Pancreas (tissue), 10 donors: Measurements from ENCODE around the gene MAPKBP1. TPM values are rescaled to one million over a fixed set of nuclear protein-coding genes. Genes with fewer than 3 reads are reported as not detected.

Experiments used
- ATAC-seq, 4 donors: fragments of 200-7000 bp; cut with Tn5 transposase; one replicate each; pipeline versions ENCODE4 v1.8.0 to v1.9.1; 2020; ENCODE audit warnings: mild to moderate bottlenecking in 4 of 4, moderate library complexity in 4 of 4
- DNase-seq, 6 donors: peaks; one replicate each; pipeline ENCODE4 v3.0.0-alpha.2; 2020
- FAIRE-seq: peaks from 2 replicates; lab custom pipeline; 2012; peaks lifted over from hg19 to GRCh38; lab: Jason Lieb, UNC
- H3K27ac ChIP-seq, 4 donors: fragments of 200-600 bp; sonication (generic); 1 replicate in 3 of 4; 2 replicates in 1 of 4; pipeline versions ENCODE4 v1.5.0 to v1.8.0; 2020
- H3K27me3 ChIP-seq, 4 donors: fragments of 200-600 bp; one replicate each; pipeline ENCODE4 v1.8.0; 2021
- H3K36me3 ChIP-seq, 3 donors: fragments of 200-600 bp; sonication (generic) in 1 of 3; one replicate each; pipeline versions ENCODE4 v1.5.0 to v1.8.0; 2020 to 2021
- H3K4me1 ChIP-seq, 3 donors: fragments of 200-600 bp; one replicate each; pipeline ENCODE4 v1.8.0; 2021
- H3K4me3 ChIP-seq, 4 donors: fragments of 200-600 bp; sonication (generic) in 2 of 4; one replicate each; pipeline versions ENCODE4 v1.5.0 to v1.8.0; 2020 to 2021
- H3K9me3 ChIP-seq, 4 donors: fragments of 200-600 bp; one replicate each; pipeline ENCODE4 v1.8.0; 2021
- WGBS, 2 donors: extraction: QIAGEN DNeasy Blood & Tissue Kit; methylation state at CpG; one replicate each; pipeline ENCODE4 v1.1.7; 2013; 5-methylcytosine and 5-hydroxymethylcytosine counted together
- intact Hi-C, 3 donors: fragments of 100-400 bp; cut with DNase I; formaldehyde crosslinking; loops; one replicate each; pipeline versions ENCODE4 v1.11.1 to v1.14.2; 2022
- polyA plus RNA-seq, 2 donors: library from polyadenylated mRNA; stranded (reverse); fragments of 200-250 nt; gene quantifications; one replicate each; pipeline ENCODE4 v1.2.3, GENCODE V29; 2013
- total RNA-seq, 6 donors: library from RNA; stranded (reverse); fragmentation: NEBNext Ultra II Directional in 4 of 6; extraction: Animal tissue kit (Norgen Biotek cat#: 25700) in 4 of 6; gene quantifications; one replicate each; pipeline versions ENCODE4 v1.2.1 to v1.2.4, GENCODE V29; 2021 to 2023
- TF ChIP-seq, protein P1 (sequence below), 4 donors: fragments of 200-600 bp; sonication (generic) in 3 of 4; IDR thresholded peaks; one replicate each; pipeline versions ENCODE4 v1.5.0 to v1.8.0; 2021; ENCODE audit warnings: antibody characterized with exemption in 4 of 4
- donor health status: healthy with polysubstance abuse.
- donor health status: DM: no; HTN: no; CAD: no; lungs with moderate emphysema.
- donor health status: DM: no; HTN: no; CAD: no.
- donor health status: control.
- donor health status: control.
- donor health status: Bipolar disorder and iron deficiency.
- donor health status: DM: yes; HTN: yes; CAD: no.
- donor health status: DM: no; HTN: no; CAD: no.
- donor health status: DM: no; HTN: no; CAD: no.
- donor health status: DM: yes; HTN: yes; CAD: no.

The MAPKBP1 gene
- total and polyA plus RNA-seq, 8 donors, result 5.3 to 19.2 (median 8.9) TPM

DNA sequence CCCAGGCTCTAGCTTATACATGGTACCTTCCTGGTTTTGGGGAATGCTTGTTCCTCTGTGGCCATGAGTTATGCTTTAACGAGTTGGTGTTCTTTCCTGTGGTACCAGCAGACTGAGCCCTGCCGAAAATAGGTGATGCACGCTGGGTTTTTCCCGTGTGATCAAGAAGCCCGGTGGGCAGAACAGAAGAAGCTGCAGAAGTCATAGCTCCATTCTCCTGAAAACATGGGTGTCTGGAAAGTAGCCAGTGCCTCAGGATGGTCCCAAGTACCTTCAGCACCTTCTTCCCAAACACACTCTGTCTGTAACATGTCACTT lies 25.2 kb downstream of the MAPKBP1 start:
- no peak overlapping the region for H3K4me3 ChIP-seq
- H3K27me3 ChIP-seq, result no peaks in the 10 kb centered on the region
- DNase-seq (no peak), ATAC-seq (no peak), FAIRE-seq (no peak)
- intact Hi-C loops, result no loop called here
- H3K9me3 ChIP-seq, result no peaks in the 10 kb centered on the region
- H3K4me1 ChIP-seq, result no peaks in the 10 kb centered on the region
- TF ChIP-seq, protein P1, sequence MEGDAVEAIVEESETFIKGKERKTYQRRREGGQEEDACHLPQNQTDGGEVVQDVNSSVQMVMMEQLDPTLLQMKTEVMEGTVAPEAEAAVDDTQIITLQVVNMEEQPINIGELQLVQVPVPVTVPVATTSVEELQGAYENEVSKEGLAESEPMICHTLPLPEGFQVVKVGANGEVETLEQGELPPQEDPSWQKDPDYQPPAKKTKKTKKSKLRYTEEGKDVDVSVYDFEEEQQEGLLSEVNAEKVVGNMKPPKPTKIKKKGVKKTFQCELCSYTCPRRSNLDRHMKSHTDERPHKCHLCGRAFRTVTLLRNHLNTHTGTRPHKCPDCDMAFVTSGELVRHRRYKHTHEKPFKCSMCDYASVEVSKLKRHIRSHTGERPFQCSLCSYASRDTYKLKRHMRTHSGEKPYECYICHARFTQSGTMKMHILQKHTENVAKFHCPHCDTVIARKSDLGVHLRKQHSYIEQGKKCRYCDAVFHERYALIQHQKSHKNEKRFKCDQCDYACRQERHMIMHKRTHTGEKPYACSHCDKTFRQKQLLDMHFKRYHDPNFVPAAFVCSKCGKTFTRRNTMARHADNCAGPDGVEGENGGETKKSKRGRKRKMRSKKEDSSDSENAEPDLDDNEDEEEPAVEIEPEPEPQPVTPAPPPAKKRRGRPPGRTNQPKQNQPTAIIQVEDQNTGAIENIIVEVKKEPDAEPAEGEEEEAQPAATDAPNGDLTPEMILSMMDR (IDR thresholded peaks at IDR 0.05), result no peak
- H3K27ac ChIP-seq, result no peak overlapping the region
- H3K36me3 ChIP-seq, result no peaks in the 10 kb centered on the region
- 80 to 81% methylated on average over 5 of the region's 5 CpGs for WGBS, 2 donors

DNA sequence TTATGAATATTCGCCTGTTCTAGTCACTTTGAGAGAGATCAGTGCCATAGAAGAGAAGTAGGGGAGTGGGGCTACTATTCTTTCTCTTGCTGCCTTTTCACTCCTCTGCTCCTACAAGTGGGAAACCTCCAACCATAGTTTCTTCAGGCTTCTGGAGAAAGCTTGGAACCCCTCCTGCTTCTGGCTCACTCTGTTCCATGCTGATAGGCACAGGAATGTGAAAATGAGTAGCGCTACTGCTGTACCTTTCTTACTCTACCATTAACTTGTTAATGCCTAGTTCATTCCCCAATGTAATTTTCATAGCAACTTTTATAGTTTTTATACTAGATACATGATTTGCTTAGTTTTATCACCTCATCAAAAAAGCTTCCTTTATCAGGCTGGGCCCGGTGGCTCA lies 26.9 kb downstream of the MAPKBP1 start:
- 88 to 93% methylated on average over 3 of the region's 3 CpGs for WGBS, 2 donors
- DNase-seq, result no peak
- Histone ChIP-seq H3K27me3 (no peaks in the 10 kb centered on the region), H3K9me3 (no peaks in the 10 kb centered on the region), H3K4me3 (no peak overlapping the region), H3K36me3 (no peaks in the 10 kb centered on the region), H3K4me1 (no peaks in the 10 kb centered on the region), H3K27ac (no peak overlapping the region)
- no peak for FAIRE-seq
- no peak for ATAC-seq
- TF ChIP-seq, protein P1 (IDR thresholded peaks at IDR 0.05), result no peak
- intact Hi-C loops, result loop anchor here in 1 of 3 donors (10.0 kb wide), 1 partner anchor 196 kb away; no protein-coding TSS in a partner anchor

DNA sequence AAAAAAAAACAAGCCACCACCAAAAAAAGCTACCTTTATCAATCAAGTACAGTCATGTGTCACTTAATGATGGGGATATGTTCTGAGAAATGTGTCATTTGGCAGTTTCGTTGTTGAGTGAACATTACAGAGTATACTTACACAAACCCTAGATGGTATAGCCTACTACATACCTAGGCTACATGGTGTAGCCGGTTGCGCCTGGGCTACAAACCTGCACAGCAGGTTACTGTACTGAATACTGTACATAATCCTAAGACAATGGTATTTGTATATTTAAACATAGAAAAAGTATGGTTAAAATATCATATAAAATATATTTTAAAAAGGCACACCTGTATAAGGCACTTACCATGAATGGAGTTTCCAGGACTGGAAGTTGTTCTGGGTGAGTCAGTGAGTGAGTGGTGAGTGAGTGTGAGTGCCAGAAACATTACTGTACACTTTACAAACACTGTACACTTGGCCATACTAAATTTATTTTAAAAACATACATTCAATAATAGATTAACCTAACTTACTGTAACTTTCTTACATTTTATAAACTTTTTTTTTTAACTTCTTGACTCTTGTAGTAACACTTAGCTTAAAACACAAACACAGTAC lies 27.7 kb downstream of the MAPKBP1 start:
- 92 to 93% methylated on average over 3 of the region's 3 CpGs for WGBS, 2 donors

DNA sequence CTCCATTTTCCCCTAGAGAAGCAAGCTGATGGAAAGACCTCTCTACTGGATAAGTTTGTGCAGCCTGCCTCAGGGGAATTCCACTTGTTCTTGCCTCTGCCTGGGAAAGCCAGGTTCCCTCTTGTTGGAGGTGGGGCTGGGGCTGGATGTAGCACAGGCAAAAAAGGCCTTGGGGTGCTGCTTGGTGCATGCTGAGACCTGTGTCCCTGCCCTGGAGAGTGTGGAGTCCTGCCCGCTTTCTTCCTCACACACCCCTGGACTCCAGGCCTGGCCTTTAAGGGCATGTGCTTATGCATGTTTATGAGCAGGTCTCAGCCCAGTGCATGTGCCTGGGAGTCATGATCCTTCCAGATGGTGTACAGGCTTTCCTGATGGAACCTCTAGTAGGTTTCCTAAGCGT lies 30.1 kb downstream of the MAPKBP1 start:
- Histone ChIP-seq H3K4me3 (no peak overlapping the region), H3K27ac (no peak overlapping the region), H3K27me3 (no peaks in the 10 kb centered on the region), H3K9me3 (no peaks in the 10 kb centered on the region), H3K36me3 (no peaks in the 10 kb centered on the region), H3K4me1 (no peaks in the 10 kb centered on the region)
- no peak for DNase-seq
- TF ChIP-seq, protein P1 (IDR thresholded peaks at IDR 0.05), result no peak
- intact Hi-C loops, result loop anchor here in 1 of 3 donors (10.0 kb wide), 1 partner anchor 200 kb away; no protein-coding TSS in a partner anchor
- ATAC-seq, result no peak
- FAIRE-seq, result no peak
- WGBS, 2 donors, result 92 to 100% methylated on average over 2 of the region's 2 CpGs

More for the DNA sequence above, 27.7 kb downstream of the MAPKBP1 start:
- ATAC-seq (no peak), FAIRE-seq (no peak), DNase-seq (no peak)
- Histone ChIP-seq H3K36me3 (no peaks in the 10 kb centered on the region), H3K27ac (no peak overlapping the region), H3K4me1 (no peaks in the 10 kb centered on the region), H3K4me3 (no peak overlapping the region), H3K27me3 (no peaks in the 10 kb centered on the region), H3K9me3 (no peaks in the 10 kb centered on the region)
- intact Hi-C loops, result loop anchor here in 1 of 3 donors (10.0 kb wide), 1 partner anchor 197 kb away; no protein-coding TSS in a partner anchor
- TF ChIP-seq, protein P1 (IDR thresholded peaks at IDR 0.05), result no peak

DNA sequence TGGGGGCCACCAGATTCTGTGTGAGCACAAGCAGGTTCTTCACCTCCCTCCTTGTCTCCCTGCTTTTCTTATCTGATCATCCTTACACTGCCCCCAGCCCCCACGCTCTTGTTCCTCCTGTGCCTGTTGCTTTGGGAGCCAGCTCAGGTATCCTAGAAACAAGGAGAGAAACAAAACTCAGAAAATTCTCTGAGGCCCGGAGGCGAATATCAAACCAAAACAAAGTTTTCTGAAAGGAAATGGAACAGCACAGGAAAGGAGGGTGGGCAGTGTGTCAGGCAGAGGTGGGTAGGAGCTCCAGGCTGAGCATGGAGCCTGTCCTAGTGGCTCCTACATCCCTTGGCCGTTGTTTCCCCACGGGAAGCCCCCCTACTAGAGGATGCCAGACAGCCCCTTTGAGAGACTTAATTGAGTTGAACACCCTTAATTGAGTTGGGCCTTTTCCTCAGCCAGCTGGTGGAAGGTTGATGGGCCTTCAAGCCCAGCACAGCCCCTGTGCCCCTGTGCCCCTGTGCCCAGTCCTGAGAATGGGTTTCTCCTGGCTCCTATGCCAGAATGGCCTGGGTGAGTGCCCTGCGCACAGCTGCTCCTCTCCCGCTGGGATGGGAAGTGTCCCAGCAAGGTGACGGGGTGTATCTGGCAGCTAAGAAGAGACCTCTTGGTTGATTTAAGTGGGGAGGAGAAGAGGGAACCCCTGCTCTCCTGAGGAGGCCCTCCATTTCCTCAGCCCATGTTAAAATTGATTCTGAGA lies 30.8 kb downstream of the MAPKBP1 start:
- no peak for DNase-seq

More for the DNA sequence above, 30.8 kb downstream of the MAPKBP1 start:
- Histone ChIP-seq H3K4me3 (no peak overlapping the region), H3K27ac (no peak overlapping the region), H3K27me3 (no peaks in the 10 kb centered on the region), H3K4me1 (no peaks in the 10 kb centered on the region), H3K9me3 (no peaks in the 10 kb centered on the region), H3K36me3 (no peaks in the 10 kb centered on the region)
- FAIRE-seq (no peak), ATAC-seq (no peak)
- intact Hi-C loops, result loop anchor here in 1 of 3 donors (10.0 kb wide), 1 partner anchor 200 kb away; no protein-coding TSS in a partner anchor
- 82 to 83% methylated on average over 8 of the region's 8 CpGs for WGBS, 2 donors
- TF ChIP-seq, protein P1 (IDR thresholded peaks at IDR 0.05), result no peak
